Measurements from ENCODE around the gene ADAM19.

- TF ChIP-seq, protein P1, sequence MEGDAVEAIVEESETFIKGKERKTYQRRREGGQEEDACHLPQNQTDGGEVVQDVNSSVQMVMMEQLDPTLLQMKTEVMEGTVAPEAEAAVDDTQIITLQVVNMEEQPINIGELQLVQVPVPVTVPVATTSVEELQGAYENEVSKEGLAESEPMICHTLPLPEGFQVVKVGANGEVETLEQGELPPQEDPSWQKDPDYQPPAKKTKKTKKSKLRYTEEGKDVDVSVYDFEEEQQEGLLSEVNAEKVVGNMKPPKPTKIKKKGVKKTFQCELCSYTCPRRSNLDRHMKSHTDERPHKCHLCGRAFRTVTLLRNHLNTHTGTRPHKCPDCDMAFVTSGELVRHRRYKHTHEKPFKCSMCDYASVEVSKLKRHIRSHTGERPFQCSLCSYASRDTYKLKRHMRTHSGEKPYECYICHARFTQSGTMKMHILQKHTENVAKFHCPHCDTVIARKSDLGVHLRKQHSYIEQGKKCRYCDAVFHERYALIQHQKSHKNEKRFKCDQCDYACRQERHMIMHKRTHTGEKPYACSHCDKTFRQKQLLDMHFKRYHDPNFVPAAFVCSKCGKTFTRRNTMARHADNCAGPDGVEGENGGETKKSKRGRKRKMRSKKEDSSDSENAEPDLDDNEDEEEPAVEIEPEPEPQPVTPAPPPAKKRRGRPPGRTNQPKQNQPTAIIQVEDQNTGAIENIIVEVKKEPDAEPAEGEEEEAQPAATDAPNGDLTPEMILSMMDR (conservative IDR thresholded peaks at IDR 0.05; ENCODE audit: low read length), result no peak
- TF ChIP-seq EZH2phosphoT487 (IDR thresholded peaks at IDR 0.05; ENCODE audit: borderline replicate concordance, low read depth, low read length), result no peak
Measured at GRCh38 chr5:157516006-157516405, 59.6 kb downstream of the ADAM19 start.
